H1 (cell line): ENCODE results near the gene EIF5A2. TPM values are rescaled to one million over a fixed set of nuclear protein-coding genes. Genes with fewer than 3 reads are reported as not detected.
"Not testable (repeated sequence)": the region's sequence is repeated elsewhere in the genome, so short reads cannot be mapped to it uniquely, and the experiment has no call there.

Experiments
- CTCF ChIA-PET: fragments of 300-600 bp; sonication (Branson Sonifier 250); formaldehyde crosslinking; loops from one replicate; lab custom pipeline; 2021; ENCODE audit not compliant: partially characterized antibody; lab: Charles Lee
- POLR2A ChIA-PET: fragments of 300-600 bp; sonication (Branson Sonifier 250); formaldehyde crosslinking; loops from one replicate; lab custom pipeline; 2021; ENCODE audit warnings: inconsistent platforms; ENCODE audit not compliant: partially characterized antibody; lab: Charles Lee
- DNase-seq, 2 experiments: peaks; one replicate each; pipeline versions ENCODE4 v3.0.0 to v3.0.0-alpha.2; 2010 to 2022; ENCODE audit warnings: low spot score in 2 of 2, low read depth in 1 of 2, mixed read lengths in 1 of 2
- FAIRE-seq: peaks from 2 replicates; lab custom pipeline; 2011; peaks lifted over from hg19 to GRCh38; lab: Jason Lieb, UNC
- H2AFZ ChIP-seq: 2 replicates; pipeline ENCODE4 v1.8.1; 2012; ENCODE audit warnings: low read length, inconsistent platforms
- H2AK5ac ChIP-seq: 2 replicates; pipeline ENCODE4 v1.6.1; 2013; ENCODE audit warnings: low read depth, low read length
- H2BK120ac ChIP-seq: replicated peaks from 2 replicates; pipeline ENCODE3; 2013; ENCODE audit warnings: low read depth, low read length, inconsistent platforms
- H2BK12ac ChIP-seq: 2 replicates; pipeline ENCODE4 v1.6.1; 2013; ENCODE audit warnings: low read depth, low read length
- H2BK15ac ChIP-seq: 2 replicates; pipeline ENCODE4 v1.6.1; 2013; ENCODE audit warnings: low read length
- H2BK20ac ChIP-seq: 2 replicates; pipeline ENCODE4 v1.6.1; 2013; ENCODE audit warnings: low read length
- H2BK5ac ChIP-seq: 2 replicates; pipeline ENCODE4 v1.6.1; 2013; ENCODE audit warnings: low read depth, low read length
- H3K14ac ChIP-seq: 2 replicates; pipeline ENCODE4 v1.6.1; 2013; ENCODE audit warnings: inconsistent platforms; ENCODE audit not compliant: insufficient read length
- H3K18ac ChIP-seq: 2 replicates; pipeline ENCODE4 v1.6.1; 2013; ENCODE audit warnings: low read length; ENCODE audit errors: extremely low read depth
- H3K23ac ChIP-seq: 2 replicates; pipeline ENCODE4 v1.6.1; 2013; ENCODE audit warnings: inconsistent platforms; ENCODE audit not compliant: insufficient read length
- H3K23me2 ChIP-seq: 2 replicates; pipeline ENCODE4 v1.6.1; 2013; ENCODE audit warnings: low read depth, low read length
- H3K27ac ChIP-seq: 2 replicates; pipeline ENCODE4 v1.6.1; 2011; ENCODE audit warnings: low read depth, low read length, inconsistent platforms
- H3K27me3 ChIP-seq, 4 experiments: replicated peaks in 1 of 4; 1 replicate in 1 of 4; 2 replicates in 3 of 4; pipeline versions ENCODE4 v1.6.1 to v1.8.1; 2011 to 2013; ENCODE audit warnings: low read length in 3 of 4, mild to moderate bottlenecking in 3 of 4, inconsistent platforms in 2 of 4, mixed read lengths in 2 of 4, moderate library complexity in 1 of 4; ENCODE audit not compliant: control insufficient read depth in 3 of 4, insufficient read depth in 3 of 4; ENCODE audit errors: extremely low read depth in 1 of 4
- H3K36me3 ChIP-seq, 4 experiments: 2 replicates each; pipeline versions ENCODE4 v1.6.1 to v1.8.1; 2011 to 2013; ENCODE audit warnings: mild to moderate bottlenecking in 4 of 4, low read length in 3 of 4, moderate library complexity in 2 of 4, control low read depth in 1 of 4, inconsistent platforms in 1 of 4; ENCODE audit not compliant: insufficient read depth in 4 of 4, control insufficient read depth in 2 of 4
- H3K4ac ChIP-seq: replicated peaks from 2 replicates; pipeline ENCODE3; 2013; ENCODE audit warnings: low read length, low read depth, mixed read lengths, inconsistent platforms; ENCODE audit not compliant: insufficient read length
- H3K4me1 ChIP-seq, 4 experiments: replicated peaks in 1 of 4; 1 replicate in 1 of 4; 2 replicates in 3 of 4; pipeline versions ENCODE4 v1.6.1 to v1.8.1; 2011 to 2013; ENCODE audit warnings: low read length in 3 of 4, inconsistent platforms in 2 of 4, mixed read lengths in 1 of 4; ENCODE audit not compliant: insufficient read depth in 4 of 4, control insufficient read depth in 3 of 4
- H3K4me2 ChIP-seq, 2 experiments: 2 replicates each; pipeline versions ENCODE4 v1.6.1 to v1.8.1; 2011 to 2013; ENCODE audit warnings: low read depth in 2 of 2, low read length in 2 of 2, control low read depth in 1 of 2, inconsistent platforms in 1 of 2, mild to moderate bottlenecking in 1 of 2; ENCODE audit not compliant: insufficient read depth in 1 of 2
- H3K4me3 ChIP-seq, 4 experiments: fragments of 200-600, 300-600 bp in 1 of 4; sonication (generic), shearing (Covaris generic), sonication (Bioruptor Twin) in 1 of 4; 2 replicates each; pipeline versions ENCODE4 v1.5.1 to v1.8.1; 2011 to 2016; ENCODE audit warnings: low read length in 4 of 4, low read depth in 3 of 4, control low read depth in 2 of 4, inconsistent platforms in 2 of 4, mild to moderate bottlenecking in 2 of 4, mixed read lengths in 1 of 4, moderate library complexity in 1 of 4; ENCODE audit not compliant: insufficient read depth in 2 of 4; ENCODE audit errors: extremely low read depth in 1 of 4
- H3K56ac ChIP-seq: replicated peaks from 2 replicates; pipeline ENCODE3; 2013; ENCODE audit warnings: low read depth, mild to moderate bottlenecking, mixed read lengths, low read length, inconsistent platforms; ENCODE audit not compliant: insufficient read length
- H3K79me1 ChIP-seq: 2 replicates; pipeline ENCODE4 v1.6.1; 2013; ENCODE audit warnings: low read depth, low read length, control low read depth
- H3K79me2 ChIP-seq, 2 experiments: 2 replicates each; pipeline versions ENCODE4 v1.6.1 to v1.8.1; 2012 to 2013; ENCODE audit warnings: low read length in 2 of 2, mild to moderate bottlenecking in 2 of 2, inconsistent platforms in 1 of 2; ENCODE audit not compliant: insufficient read depth in 2 of 2, control insufficient read depth in 1 of 2
- H3K9ac ChIP-seq, 4 experiments: replicated peaks in 1 of 4; 1 replicate in 1 of 4; 2 replicates in 3 of 4; pipeline versions ENCODE4 v1.6.1 to v1.8.1; 2011 to 2013; ENCODE audit warnings: low read depth in 3 of 4, low read length in 3 of 4, control low read depth in 2 of 4, mild to moderate bottlenecking in 2 of 4, moderate library complexity in 2 of 4, inconsistent platforms in 1 of 4; ENCODE audit errors: extremely low read depth in 1 of 4
- H3K9me3 ChIP-seq, 2 experiments: 2 replicates each; pipeline versions ENCODE4 v1.6.1 to v1.8.1; 2012 to 2013; ENCODE audit warnings: mild to moderate bottlenecking in 2 of 2, moderate library complexity in 2 of 2, control low read depth in 1 of 2, inconsistent platforms in 1 of 2, low read depth in 1 of 2, low read length in 1 of 2, mixed read lengths in 1 of 2; ENCODE audit not compliant: insufficient read depth in 2 of 2
- H4K20me1 ChIP-seq, 2 experiments: replicated peaks in 1 of 2; 2 replicates each; pipeline versions ENCODE3 to v1.8.1; 2011 to 2013; ENCODE audit warnings: inconsistent platforms in 2 of 2, low read length in 2 of 2, mild to moderate bottlenecking in 1 of 2; ENCODE audit not compliant: insufficient read depth in 2 of 2, control insufficient read depth in 1 of 2
- H4K5ac ChIP-seq: 2 replicates; pipeline ENCODE4 v1.6.1; 2013; ENCODE audit warnings: low read length, low read depth, mixed read lengths, inconsistent platforms; ENCODE audit not compliant: insufficient read length
- H4K8ac ChIP-seq: 2 replicates; pipeline ENCODE4 v1.8.0; 2013; ENCODE audit warnings: mild to moderate bottlenecking, moderate library complexity, low read length, inconsistent platforms; ENCODE audit not compliant: insufficient read depth; ENCODE audit errors: extremely low read depth
- H4K91ac ChIP-seq: replicated peaks from 2 replicates; pipeline ENCODE3; 2013; ENCODE audit warnings: low read length, mixed read lengths, inconsistent platforms; ENCODE audit not compliant: insufficient read length
- whole genome bisulfite sequencing, 2 experiments: shearing (Covaris generic) in 1 of 2; methylation state at CpG; one replicate each; pipeline versions ENCODE4 v1.1.6 to v1.1.7; 2013 to 2015; ENCODE audit warnings: low lambda C conversion rate in 2 of 2, mixed read lengths in 2 of 2, inconsistent platforms in 1 of 2, low coverage in 1 of 2, missing lambda C conversion rate in 1 of 2; ENCODE audit not compliant: insufficient replicate concordance in 2 of 2, insufficient coverage in 1 of 2, insufficient read length in 1 of 2; ENCODE audit errors: extremely low coverage in 1 of 2, missing lambda C conversion rate in 1 of 2; 5-methylcytosine and 5-hydroxymethylcytosine counted together
- polyA plus RNA-seq, 7 experiments: library from polyadenylated mRNA; depleted of rRNA in 3 of 7; stranded (reverse) in 5 of 7; unstranded in 2 of 7; fragments of >200 nt in 5 of 7; fragments of 200-250 nt in 2 of 7; gene quantifications; 1 replicate in 5 of 7; 2 replicates in 1 of 7; 4 replicates in 1 of 7; pipeline versions ENCODE4 v1.2.1 to v1.2.3, GENCODE V29; 2011 to 2013; ENCODE audit warnings: missing spikeins in 2 of 7, mixed read lengths in 2 of 7
- total RNA-seq: library from RNA; stranded (reverse); fragmentation: NEBNext Ultra II Directional; extraction: Animal tissue kit (Norgen Biotek cat#: 25700); gene quantifications from 2 replicates; pipeline ENCODE4 v1.2.1, GENCODE V29; 2021

The EIF5A2 gene
- total and polyA plus RNA-seq, 2 of the 8 experiments (the other 6 are each of a cell fraction or from before 2014, with no cell fraction given), result 1.5 to 15.0 TPM

- not testable (repeated sequence) for FAIRE-seq, H4K91ac ChIP-seq, H3K18ac ChIP-seq, H3K27me3 ChIP-seq, H3K27ac ChIP-seq, H2AFZ ChIP-seq, H3K79me2 ChIP-seq, H3K14ac ChIP-seq, H2AK5ac ChIP-seq, H3K23me2 ChIP-seq, H3K9me3 ChIP-seq, H4K20me1 ChIP-seq, H3K79me1 ChIP-seq, H3K4ac ChIP-seq, H3K4me1 ChIP-seq, H2BK15ac ChIP-seq, H3K23ac ChIP-seq, H2BK12ac ChIP-seq, H2BK5ac ChIP-seq, H3K56ac ChIP-seq, H4K5ac ChIP-seq, H2BK120ac ChIP-seq, H3K9ac ChIP-seq, H3K4me2 ChIP-seq, H3K4me3 ChIP-seq, H4K8ac ChIP-seq, H2BK20ac ChIP-seq, H3K36me3 ChIP-seq
- peak in 1 of 2 experiments; percentile 56 for DNase-seq
- 82% methylated on average over 19 of the region's 24 CpGs; no CpG with 5 or more reads in 1 of the 2 experiments for WGBS, 2 experiments
- ChIA-PET POLR2A (interaction anchor here (0.6 to 4.7 kb wide), 6 partner anchors 8 to 487 kb away, joined by 3 to 29 read pairs (median 4); partner anchors contain the start of gene RPL22L1), CTCF (interaction anchor here (0.6 to 1.4 kb wide), 3 partner anchors 9 to 544 kb away, joined by 3 to 5 read pairs (median 4); no protein-coding TSS in a partner anchor)
Observed at GRCh38 chr3:170884109-170884930, 24.1 kb downstream of the EIF5A2 start.
